ENCODE results near the gene PCSK5.

GRCh38 chr9:75858497-75859092, 31.9 kb upstream of the PCSK5 start:
- TF ChIP-seq POLR2A (IDR thresholded peaks at IDR 0.05) (no peak), CTCF (IDR thresholded peaks at IDR 0.05) (no peak)

Measured in right lobe of liver (tissue), 4 donors.